GM21515 (cell line): ENCODE results near the gene NEDD4.
"Not testable (repeated sequence)": the region's sequence is repeated elsewhere in the genome, so short reads cannot be mapped to it uniquely, and the experiment has no call there.

Source experiments
- ATAC-seq: cut with Tn5 transposase; IDR thresholded peaks from one replicate; pipeline ENCODE4 v1.9.1; 2021; ENCODE audit not compliant: unreplicated experiment

Gene NEDD4

GRCh38 chr15:55959744-55960447, 33.5 kb downstream of the NEDD4 start:
- no peak for ATAC-seq

- ATAC-seq: no peak
Measured at GRCh38 chr15:55958349-55958748, 35.1 kb downstream of the NEDD4 start.

- ATAC-seq: no peak
Measured at GRCh38 chr15:55954862-55955605, 38.4 kb downstream of the NEDD4 start.

- ATAC-seq: not testable (repeated sequence)
Measured at GRCh38 chr15:55952501-55953274, 40.7 kb downstream of the NEDD4 start.

GRCh38 chr15:55944606-55945005, 48.8 kb downstream of the NEDD4 start:
- ATAC-seq: not testable (repeated sequence)

- ATAC-seq: no peak
Measured at GRCh38 chr15:55942332-55942731, 51.1 kb downstream of the NEDD4 start.

- no peak for ATAC-seq
Measured at GRCh38 chr15:55937040-55937439, 56.4 kb downstream of the NEDD4 start.

- ATAC-seq: no peak
Measured at GRCh38 chr15:55928955-55929354, 64.5 kb downstream of the NEDD4 start.

GRCh38 chr15:55921744-55922143, 71.7 kb downstream of the NEDD4 start:
- no peak for ATAC-seq

- no peak for ATAC-seq
Measured at GRCh38 chr15:55917881-55918296, 75.5 kb downstream of the NEDD4 start.

GRCh38 chr15:55916666-55917409, 76.6 kb downstream of the NEDD4 start:
- no peak for ATAC-seq

- ATAC-seq: no peak
Measured at GRCh38 chr15:55915876-55916567, 77.4 kb downstream of the NEDD4 start.

GRCh38 chr15:55915221-55915620, 78.2 kb downstream of the NEDD4 start:
- ATAC-seq: no peak

- ATAC-seq: no peak
Measured at GRCh38 chr15:55914446-55914845, 79.0 kb downstream of the NEDD4 start.

- ATAC-seq: no peak
Measured at GRCh38 chr15:55912982-55913381, 80.4 kb downstream of the NEDD4 start.

GRCh38 chr15:55909036-55909811, 84.2 kb downstream of the NEDD4 start:
- ATAC-seq: no peak

GRCh38 chr15:55907797-55908196, 85.6 kb downstream of the NEDD4 start:
- no peak for ATAC-seq

- ATAC-seq: no peak
Measured at GRCh38 chr15:55902981-55903380, 90.4 kb downstream of the NEDD4 start.

GRCh38 chr15:55900019-55900418, 93.4 kb downstream of the NEDD4 start:
- no peak for ATAC-seq

- no peak for ATAC-seq
Measured at GRCh38 chr15:55899537-55899936, 93.9 kb downstream of the NEDD4 start.
